K562 (cell line): ENCODE results near the gene MYO7A. TPM values are rescaled to one million over a fixed set of nuclear protein-coding genes. Genes with fewer than 3 reads are reported as not detected.

Source experiments
- ATAC-seq: fragments of 200-7000 bp; cut with Tn5 transposase; 3 replicates; pipeline ENCODE4 v1.9.1; 2020; ENCODE audit warnings: moderate library complexity
- BruUV-seq: library from RNA; stranded (reverse); fragments of 400-500 nt; replicated peaks from 2 replicates; lab custom pipeline; 2021; lab: Mats Ljungman, UMichigan
- CTCF ChIA-PET: fragments of 300-600 bp; formaldehyde crosslinking; extraction: SDS; loops from one replicate; lab custom pipeline; 2021; ENCODE audit warnings: low intra/inter-chr PET ratio; lab: Yijun Ruan, JAX
- POLR2A ChIA-PET: fragments of 300-600, 350-650 bp; sonication (Branson Sonifier 250); formaldehyde crosslinking; extraction: SDS; loops from one replicate; lab custom pipeline; 2021; ENCODE audit warnings: antibody characterized with exemption, inconsistent platforms; lab: Yijun Ruan, JAX
- DNase-seq, 4 experiments: peaks; one replicate each; pipeline versions ENCODE4 v3.0.0 to v3.0.0-alpha.2; 2011 to 2018; ENCODE audit warnings: low spot score in 3 of 4, mixed read lengths in 3 of 4; ENCODE audit errors: extremely low read depth in 1 of 4
- FAIRE-seq: peaks from 2 replicates; lab custom pipeline; 2011; peaks lifted over from hg19 to GRCh38; lab: Jason Lieb, UNC
- H2AFZ ChIP-seq: 2 replicates; pipeline ENCODE4 v1.6.0; 2011; ENCODE audit warnings: low read depth, low read length, control low read depth, inconsistent platforms
- H3K27ac ChIP-seq: fragments of 200-600 bp; 3 replicates; pipeline ENCODE4 v1.8.0; 2011; ENCODE audit warnings: low read depth, mild to moderate bottlenecking, control low read depth, inconsistent platforms, low read length, moderate library complexity, mixed read lengths; ENCODE audit errors: extremely low read depth
- H3K27me3 ChIP-seq, 2 experiments: fragments of 300-600 bp in 1 of 2; 2 replicates in 1 of 2; 3 replicates in 1 of 2; pipeline versions ENCODE4 v1.6.0 to v1.8.0; 2011; ENCODE audit warnings: inconsistent platforms in 2 of 2, low read length in 2 of 2, mild to moderate bottlenecking in 1 of 2, mixed read lengths in 1 of 2, moderate library complexity in 1 of 2; ENCODE audit not compliant: control insufficient read depth in 2 of 2, insufficient read depth in 2 of 2
- H3K36me3 ChIP-seq: fragments of 300-600 bp; 3 replicates; pipeline ENCODE4 v1.8.0; 2011; ENCODE audit warnings: mild to moderate bottlenecking, low read length, inconsistent platforms; ENCODE audit not compliant: control insufficient read depth, insufficient read depth
- H3K4me1 ChIP-seq, 2 experiments: fragments of 200-600 bp in 1 of 2; replicated peaks in 1 of 2; 2 replicates in 1 of 2; 3 replicates in 1 of 2; pipeline versions ENCODE4 v1.5.1 to v1.8.0; 2011; ENCODE audit warnings: inconsistent platforms in 2 of 2, low read length in 2 of 2, mild to moderate bottlenecking in 1 of 2, mixed read lengths in 1 of 2, moderate library complexity in 1 of 2; ENCODE audit not compliant: control insufficient read depth in 2 of 2, insufficient read depth in 2 of 2
- H3K4me2 ChIP-seq: 2 replicates; pipeline ENCODE4 v1.6.1; 2011; ENCODE audit warnings: low read length, control low read depth, inconsistent platforms, mixed read lengths; ENCODE audit not compliant: insufficient read depth
- H3K4me3 ChIP-seq: fragments of 200-600 bp; sonication (generic), shearing (Covaris generic); 2 replicates; pipeline ENCODE4 v1.5.1; 2016; ENCODE audit warnings: control low read depth, inconsistent platforms
- H3K79me2 ChIP-seq: fragments of 200-600 bp; 3 replicates; pipeline ENCODE4 v1.8.0; 2011; ENCODE audit warnings: low read length, inconsistent platforms; ENCODE audit not compliant: control insufficient read depth, insufficient read depth
- H3K9ac ChIP-seq, 2 experiments: 2 replicates each; pipeline versions ENCODE4 v1.6.0 to v1.6.1; 2011; ENCODE audit warnings: low read depth in 2 of 2, low read length in 2 of 2, control low read depth in 1 of 2, inconsistent platforms in 1 of 2, mild to moderate bottlenecking in 1 of 2, mixed read lengths in 1 of 2; ENCODE audit not compliant: insufficient read depth in 1 of 2
- H3K9me1 ChIP-seq: one replicate; pipeline ENCODE4 v1.6.0; 2011; ENCODE audit warnings: inconsistent platforms, mild to moderate bottlenecking, low read length, moderate library complexity; ENCODE audit not compliant: control insufficient read depth, insufficient read depth
- H3K9me3 ChIP-seq: replicated peaks from 2 replicates; pipeline ENCODE4 v1.5.1; 2011; ENCODE audit warnings: low read depth, low read length, inconsistent platforms; ENCODE audit not compliant: control insufficient read depth, insufficient read depth
- H4K20me1 ChIP-seq: replicated peaks from 2 replicates; pipeline ENCODE4 v1.6.1; 2011; ENCODE audit warnings: low read length, inconsistent platforms, mixed read lengths; ENCODE audit not compliant: control insufficient read depth, insufficient read depth
- CBX5 ChIP-seq: IDR thresholded peaks from 2 replicates; pipeline ENCODE4 v1.6.1; 2014; ENCODE audit warnings: low read depth, borderline replicate concordance
- ZFP36 ChIP-seq: fragments of 150-350 bp; IDR thresholded peaks from 2 replicates; pipeline ENCODE4 v1.6.1; 2018; ENCODE audit warnings: low read length, low read depth; ENCODE audit not compliant: partially characterized antibody
- WGBS: fragments of 100-300 bp; shearing (Covaris generic); methylation state at CpG from one replicate; pipeline ENCODE4 v1.1.6; 2016; ENCODE audit warnings: low coverage, mixed read lengths; ENCODE audit not compliant: insufficient coverage; ENCODE audit errors: missing lambda C conversion rate; 5-methylcytosine and 5-hydroxymethylcytosine counted together
- in situ Hi-C: fragments of 300-500 bp; cut with MboI; formaldehyde crosslinking; loops from 4 replicates; pipeline ENCODE4 v1.15.0; 2018; ENCODE audit warnings: inconsistent platforms, mixed read lengths
- intact Hi-C: fragments of 100-400 bp; cut with micrococcal nuclease; formaldehyde crosslinking; loops from 2 replicates; pipeline ENCODE4 v1.14.2; 2022
- polyA plus RNA-seq, 8 experiments: library from polyadenylated mRNA; depleted of rRNA in 4 of 8; stranded (reverse) in 5 of 8; unstranded in 3 of 8; fragments of >200 nt; fragmentation: Nextera tagmentation in 2 of 8; fragmentation: Illumina TruSeq in 1 of 8; extraction: Ambion mirVana in 2 of 8; extraction: Trizol in 1 of 8; gene quantifications; 2 replicates each; pipeline versions ENCODE4 v1.2.1 to v1.2.3, GENCODE V29; 2011 to 2014; ENCODE audit warnings: inconsistent platforms in 1 of 8, missing spikeins in 1 of 8
- total RNA-seq, 7 experiments: library from RNA; depleted of rRNA in 6 of 7; stranded (reverse); fragments of >200 nt in 6 of 7; fragmentation: Illumina TruSeq in 2 of 7; extraction: Trizol in 2 of 7; gene quantifications; 2 replicates each; pipeline versions ENCODE4 v1.2.1 to v1.2.3, GENCODE V29; 2011 to 2021; ENCODE audit warnings: low replicate concordance in 1 of 7

MYO7A gene
- total and polyA plus RNA-seq, 9 of the 15 experiments (the other 6 are each of a cell fraction or from before 2014, with no cell fraction given) = 0.01 to 0.11 (median 0.07) TPM; not detected in 1

- DNase-seq (no peak), ATAC-seq (no peak), FAIRE-seq (no peak)
- intact Hi-C loops = loop anchor here (5.0 kb wide), 1 partner anchor 361 kb away; no protein-coding TSS in a partner anchor
- TF ChIP-seq CBX5 (no peak), ZFP36 (peak; percentile 41)
- Histone ChIP-seq H3K9ac (peak overlapping the region in 1 of 2 experiments; percentile 45; a peak in 1 of 4 replicates), H3K27me3 (peaks cover 0 to 30% of the 10 kb centered on the region in 2 experiments; a peak in 3 of 5 replicates), H3K4me2 (no peak overlapping the region), H3K36me3 (no peaks in the 10 kb centered on the region), H3K9me3 (no peaks in the 10 kb centered on the region), H3K79me2 (no peaks in the 10 kb centered on the region), H3K4me1 (peaks cover 0 to 13% of the 10 kb centered on the region in 2 experiments; a peak in 2 of 5 replicates), H3K4me3 (no peak overlapping the region), H3K27ac (no peak overlapping the region), H4K20me1 (peaks cover 7% of the 10 kb centered on the region; the same call in 1 of the 2 replicates), H3K9me1 (no peaks in the 10 kb centered on the region), H2AFZ (no peak overlapping the region)
- no TSS peak for BruUV-seq
- CTCF ChIA-PET = interaction anchor here (0.7 kb wide), 1 partner anchor 84 kb away, joined by 3 read pairs; no protein-coding TSS in a partner anchor
- in situ Hi-C loops = loop anchor here (5.0 kb wide), 1 partner anchor 46 kb away; no protein-coding TSS in a partner anchor
- POLR2A ChIA-PET = interaction anchor here (0.6 to 1.2 kb wide), 2 partner anchors 113 to 358 kb away, joined by 3 read pairs; no protein-coding TSS in a partner anchor
- 11% methylated on average over 30 of the region's 33 CpGs for WGBS
Observed at GRCh38 chr11:77093056-77093891, 34.8 kb upstream of the MYO7A start.
